AG09309 (cell line): ENCODE results near the gene ALDOC.

Source experiments
- DNase-seq: peaks from one replicate; pipeline ENCODE4 v3.0.0-alpha.2; 2010; ENCODE audit warnings: low read depth
- H3K4me3 ChIP-seq: 2 replicates; pipeline ENCODE4 v1.5.1; 2011; ENCODE audit warnings: mild to moderate bottlenecking, low read depth, low read length, moderate library complexity; ENCODE audit not compliant: control insufficient read depth
- CTCF ChIP-seq: IDR thresholded peaks from 2 replicates; pipeline ENCODE4 v1.5.1; 2011; ENCODE audit warnings: mild to moderate bottlenecking, low read depth, low read length, inconsistent platforms; ENCODE audit not compliant: insufficient read depth, control insufficient read depth; ENCODE audit errors: missing control alignments

ALDOC gene

DNA sequence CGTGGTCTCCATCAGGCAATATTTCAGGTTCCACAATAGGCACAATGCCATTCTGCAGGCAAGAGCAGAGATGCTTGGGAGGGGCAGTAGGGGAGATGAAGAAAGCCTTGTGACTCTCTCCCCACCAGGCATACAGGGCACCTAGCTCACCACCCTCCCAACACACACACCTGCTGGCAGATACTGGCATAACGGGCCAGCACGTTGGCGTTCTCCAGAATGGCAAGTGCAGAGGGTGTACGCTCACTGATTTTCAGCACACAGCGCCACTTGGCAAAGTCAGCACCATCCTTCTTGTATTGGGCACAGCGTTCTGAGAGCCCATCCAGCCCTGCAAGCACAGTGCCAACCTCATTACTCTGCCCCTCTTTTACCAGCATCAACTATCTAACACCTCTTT is 2.2 kb downstream of the ALDOC start:
- no peak overlapping the region for H3K4me3 ChIP-seq
- no peak for DNase-seq
- TF ChIP-seq CTCF, result no peak

DNA sequence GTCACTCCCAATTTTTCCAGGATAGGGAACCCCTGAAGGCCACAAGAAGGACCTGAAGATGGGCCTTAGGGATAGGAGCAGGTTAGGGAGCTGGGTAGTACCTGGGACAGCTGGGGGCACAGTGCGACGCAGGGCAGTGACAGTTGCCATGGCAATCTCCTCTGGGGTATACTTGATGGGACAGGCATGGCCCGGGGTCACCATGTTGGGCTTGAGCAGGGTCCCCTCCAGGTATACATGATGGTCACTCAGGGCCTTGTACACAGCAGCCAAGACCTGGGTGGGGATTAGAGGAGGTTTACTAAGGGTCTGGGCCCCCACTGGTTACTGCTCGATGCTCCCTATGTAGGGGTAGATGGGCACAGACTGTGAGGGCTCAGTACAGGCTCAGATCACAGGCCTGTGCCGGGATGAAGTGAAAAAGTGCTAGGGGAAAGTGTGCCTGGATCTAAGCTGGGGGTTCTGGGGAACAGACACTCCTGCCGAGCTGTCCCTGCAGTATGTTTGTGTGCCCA is 2.7 kb downstream of the ALDOC start:
- no peak for DNase-seq
- TF ChIP-seq CTCF, result no peak
- no peak overlapping the region for H3K4me3 ChIP-seq

DNA sequence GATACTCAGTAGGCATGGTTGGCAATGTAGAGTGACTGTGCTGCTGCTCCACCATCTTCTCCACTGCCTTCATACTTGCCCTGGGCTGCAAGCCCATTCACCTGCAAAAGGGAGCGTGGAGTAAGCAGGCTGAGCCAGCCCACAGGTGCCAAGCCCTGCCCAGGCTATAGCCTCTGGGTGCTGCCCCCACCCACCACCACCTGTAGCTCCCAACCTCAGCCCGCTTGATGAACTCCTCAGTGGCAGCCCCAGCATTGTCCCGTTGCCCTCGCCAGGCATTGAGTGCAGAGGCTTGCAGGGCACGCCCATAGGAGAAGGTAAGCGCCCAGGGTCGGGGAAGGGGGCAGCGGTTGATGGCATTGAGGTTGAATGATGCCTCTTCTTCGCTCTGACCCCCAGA is 3.2 kb downstream of the ALDOC start:
- no peak for TF ChIP-seq CTCF
- no peak overlapping the region for H3K4me3 ChIP-seq
- no peak for DNase-seq

GRCh38 chr17:28573040-28573380 is 3.7 kb downstream of the ALDOC start:
- H3K4me3 ChIP-seq, result no peak overlapping the region
- no peak for DNase-seq
- no peak for TF ChIP-seq CTCF

- TF ChIP-seq CTCF, result no peak
- no peak for DNase-seq
- H3K4me3 ChIP-seq, result no peak overlapping the region
These were observed 4.2 kb downstream of the ALDOC start for GRCh38 chr17:28572259-28573039.

- no peak for TF ChIP-seq CTCF
- peak; percentile 44 for DNase-seq
- peak within 1 kb of the TSS; percentile 91 for H3K4me3 ChIP-seq
These were observed 5.2 kb downstream of the ALDOC start, which contains the start of gene PIGS for GRCh38 chr17:28571361-28572122. PIGS (minus strand) TSS chr17:28571524; CDS start chr17:28571496, 28 bp downstream.
